ENCODE data around the gene CAPS2. TPM values are rescaled to one million over a fixed set of nuclear protein-coding genes. Genes with fewer than 3 reads are reported as not detected.

The CAPS2 gene
- total and polyA plus RNA-seq, 8 donors = 5.2 to 9.8 (median 8.2) TPM

GRCh38 chr12:75236206-75236605 is 93.9 kb downstream of the CAPS2 start:
- ATAC-seq = no peak
- peaks cover 0 to 12% of the 10 kb centered on the region in 2 donors for H3K9me3 ChIP-seq
- H3K36me3 ChIP-seq = no peaks in the 10 kb centered on the region
- H3K27ac ChIP-seq = no peak overlapping the region
- intact Hi-C loops (cut with DNase I) = no loop called here
- no peak for DNase-seq
- H3K4me3 ChIP-seq = no peak overlapping the region
- no peaks in the 10 kb centered on the region for H3K27me3 ChIP-seq
- H3K4me1 ChIP-seq = no peaks in the 10 kb centered on the region
- TF ChIP-seq CTCF (IDR thresholded peaks at IDR 0.05) = no peak

- no peak for ATAC-seq
- intact Hi-C loops (cut with DNase I) = no loop called here
Observed at GRCh38 chr12:75227132-75227531, 103.0 kb downstream of the CAPS2 start.

More at GRCh38 chr12:75227132-75227531, 103.0 kb downstream of the CAPS2 start:
- DNase-seq = no peak
- H3K4me3 ChIP-seq = no peak overlapping the region
- no peaks in the 10 kb centered on the region for H3K36me3 ChIP-seq
- TF ChIP-seq CTCF (IDR thresholded peaks at IDR 0.05) = no peak
- peaks cover 0 to 2% of the 10 kb centered on the region in 2 donors for H3K9me3 ChIP-seq
- H3K4me1 ChIP-seq = no peaks in the 10 kb centered on the region
- no peak overlapping the region for H3K27ac ChIP-seq
- H3K27me3 ChIP-seq = no peaks in the 10 kb centered on the region

Other genes with a start within 250 kb of the CAPS2 start
- gene KCNC2, start 120.5 kb downstream of the CAPS2 start, total RNA-seq = not detected
- gene KCNC2, start 120.5 kb downstream of the CAPS2 start, polyA plus RNA-seq (ENCODE audit: insufficient read length in 6 of 6) = under 1 TPM in 3 of 6 donors, not detected in 3; 0.10 to 0.42 (median 0.24) TPM
- not detected for gene GLIPR1L1, start 4.3 kb upstream of the CAPS2 start, total RNA-seq
- 1 to 10 TPM in 1 of 6 donors, under 1 TPM in 4, not detected in 1; 0.21 to 1.1 (median 0.75) TPM for gene GLIPR1L1, start 4.3 kb upstream of the CAPS2 start, polyA plus RNA-seq (ENCODE audit: insufficient read length in 6 of 6)
- 1 to 10 TPM in 1 of 2 donors, under 1 TPM in 1; 0.52 to 1.2 TPM for gene GLIPR1L2, start 60.8 kb upstream of the CAPS2 start, total RNA-seq
- gene GLIPR1L2, start 60.8 kb upstream of the CAPS2 start, polyA plus RNA-seq (ENCODE audit: insufficient read length in 6 of 6) = 1 to 10 TPM in 5 of 6 donors, under 1 TPM in 1; 0.98 to 3.0 (median 2.3) TPM
- 10 to 100 TPM; 35.3 to 68.2 TPM for gene GLIPR1, start 150.4 kb upstream of the CAPS2 start, total RNA-seq
- 10 to 100 TPM; 12.4 to 16.2 (median 12.9) TPM for gene GLIPR1, start 150.4 kb upstream of the CAPS2 start, polyA plus RNA-seq (ENCODE audit: insufficient read length in 6 of 6)
- 10 to 100 TPM; 37.5 to 42.0 TPM for gene KRR1, start 181.3 kb upstream of the CAPS2 start, total RNA-seq
- gene KRR1, start 181.3 kb upstream of the CAPS2 start, polyA plus RNA-seq (ENCODE audit: insufficient read length in 6 of 6) = 100 to 1,000 TPM in 1 of 6 donors, 10 to 100 TPM in 5; 73.8 to 101 (median 89.7) TPM